Activated T-cell treated with anti-CD3 and anti-CD28 coated beads, Interleukin-2, amount 50 U/mL, for 72 hours (primary cell): ENCODE measurements around the gene CHST7. TPM values are rescaled to one million over a fixed set of nuclear protein-coding genes. Genes with fewer than 3 reads are reported as not detected.
A peak's percentile ranks its signal among the peaks of the same experiment; 100 is the strongest.

Experiments used
- ATAC-seq, 2 donors: fragments of 150-1000 bp; cut with Tn5 transposase; replicated peaks in 1 of 2; 2 replicates each; pipeline ENCODE4 v1.10.0; 2021; ENCODE audit warnings: moderate library complexity in 2 of 2, mild to moderate bottlenecking in 1 of 2
- DNase-seq, 2 donors: peaks; one replicate each; pipeline ENCODE4 v3.0.0; 2021 to 2022; ENCODE audit warnings: mixed read lengths in 1 of 2
- H3K27ac Mint-ChIP-seq: one replicate; pipeline ENCODE4 v1.8.0; 2022; ENCODE audit warnings: mild to moderate bottlenecking, moderate library complexity, mixed read lengths
- H3K27me3 Mint-ChIP-seq: one replicate; pipeline ENCODE4 v1.8.0; 2022; ENCODE audit warnings: low read depth, mixed read lengths
- H3K36me3 Mint-ChIP-seq, 2 donors: one replicate each; pipeline ENCODE4 v1.8.0; 2022; ENCODE audit warnings: mixed read lengths in 2 of 2, mild to moderate bottlenecking in 1 of 2; ENCODE audit not compliant: insufficient read depth in 2 of 2
- H3K4me1 Mint-ChIP-seq: one replicate; pipeline ENCODE4 v1.8.0; 2022; ENCODE audit warnings: low read depth, mixed read lengths
- H3K4me3 Mint-ChIP-seq, 2 donors: one replicate each; pipeline ENCODE4 v1.8.0; 2022; ENCODE audit warnings: mild to moderate bottlenecking in 2 of 2, mixed read lengths in 2 of 2, moderate library complexity in 2 of 2
- H3K9me3 Mint-ChIP-seq, 2 donors: one replicate each; pipeline ENCODE4 v1.8.0; 2022; ENCODE audit warnings: mixed read lengths in 2 of 2
- total RNA-seq, 2 donors: library from RNA; stranded (reverse); gene quantifications; one replicate each; pipeline ENCODE4 v1.2.3, GENCODE V29; 2022

Gene CHST7
- total RNA-seq, 2 donors from 2014 or later: 3.5 to 6.7 TPM

- Mint-ChIP-seq H3K36me3 (peaks cover 2 to 7% of the 10 kb centered on the region in 2 donors), H3K27me3 (peaks cover 26% of the 10 kb centered on the region), H3K4me3 (peak overlapping the region; percentile 22 to 88), H3K4me1 (peaks cover 32% of the 10 kb centered on the region), H3K27ac (peak overlapping the region; percentile 44), H3K9me3 (peaks cover 0 to 3% of the 10 kb centered on the region in 2 donors)
- DNase-seq: no peak
- ATAC-seq: no peak
Observed at GRCh38 chrX:46627062-46627461, 53.5 kb downstream of the CHST7 start.

GRCh38 chrX:46627711-46628419, 54.3 kb downstream of the CHST7 start:
- peaks cover 32% of the 10 kb centered on the region for H3K4me1 Mint-ChIP-seq
- H3K27ac Mint-ChIP-seq: peak overlapping the region; percentile 85

GRCh38 chrX:46628460-46629371, 55.2 kb downstream of the CHST7 start:
- DNase-seq (peak; percentile 37 to 52), ATAC-seq (peak; percentile 88)
- peak overlapping the region; percentile 85 for H3K27ac Mint-ChIP-seq
- H3K27me3 Mint-ChIP-seq: peaks cover 22% of the 10 kb centered on the region
- peak overlapping the region; percentile 63 to 88 for H3K4me3 Mint-ChIP-seq
- H3K4me1 Mint-ChIP-seq: peaks cover 32% of the 10 kb centered on the region
- H3K9me3 Mint-ChIP-seq: peaks cover 0 to 3% of the 10 kb centered on the region in 2 donors
- H3K36me3 Mint-ChIP-seq: peaks cover 2 to 8% of the 10 kb centered on the region in 2 donors

More at GRCh38 chrX:46627711-46628419, 54.3 kb downstream of the CHST7 start:
- no peak for ATAC-seq
- Mint-ChIP-seq H3K27me3 (peaks cover 28% of the 10 kb centered on the region), H3K36me3 (peaks cover 2 to 7% of the 10 kb centered on the region in 2 donors), H3K9me3 (peaks cover 0 to 3% of the 10 kb centered on the region in 2 donors), H3K4me3 (peak overlapping the region; percentile 63 to 88)
- DNase-seq: no peak

- peaks cover 3 to 9% of the 10 kb centered on the region in 2 donors for H3K36me3 Mint-ChIP-seq
Observed at GRCh38 chrX:46630141-46630540, 56.6 kb downstream of the CHST7 start.

DNA sequence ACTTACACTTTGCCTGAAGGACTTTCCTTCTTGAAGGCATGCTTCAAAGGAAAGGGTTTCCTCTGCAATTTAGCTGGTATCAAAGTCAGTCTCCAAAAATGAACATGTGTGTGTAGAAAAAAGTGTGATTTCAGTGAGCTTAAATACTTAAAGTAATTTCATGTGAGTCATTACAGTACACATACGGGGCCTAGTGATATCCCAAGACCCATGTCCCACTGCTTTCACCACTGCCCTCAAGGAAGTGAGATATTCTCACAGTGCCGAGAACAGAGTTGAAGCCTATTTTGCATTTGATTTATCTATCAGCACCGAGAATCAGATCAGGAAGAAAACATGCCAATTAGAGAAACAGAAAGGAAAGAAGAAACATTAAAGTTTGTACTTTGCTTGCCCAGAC, 61.0 kb downstream of the CHST7 start:
- DNase-seq: no peak
- peaks cover 3 to 5% of the 10 kb centered on the region in 2 donors for H3K36me3 Mint-ChIP-seq
- H3K4me1 Mint-ChIP-seq: peaks cover 29% of the 10 kb centered on the region
- H3K9me3 Mint-ChIP-seq: no peaks in the 10 kb centered on the region
- H3K27me3 Mint-ChIP-seq: peaks cover 22% of the 10 kb centered on the region
- peak; percentile 49 to 52 for ATAC-seq
- peak overlapping the region; percentile 18 to 82 for H3K4me3 Mint-ChIP-seq
- H3K27ac Mint-ChIP-seq: peak overlapping the region; percentile 87

More at GRCh38 chrX:46630141-46630540, 56.6 kb downstream of the CHST7 start:
- Mint-ChIP-seq H3K27me3 (peaks cover 22% of the 10 kb centered on the region), H3K4me3 (no peak overlapping the region), H3K4me1 (peaks cover 40% of the 10 kb centered on the region), H3K9me3 (peaks cover 0 to 3% of the 10 kb centered on the region in 2 donors), H3K27ac (no peak overlapping the region)
- DNase-seq (no peak), ATAC-seq (no peak)

- Mint-ChIP-seq H3K27ac (peak overlapping the region; percentile 87), H3K4me3 (peak overlapping the region; percentile 18 to 82), H3K4me1 (peaks cover 29% of the 10 kb centered on the region), H3K27me3 (peaks cover 22% of the 10 kb centered on the region), H3K36me3 (peaks cover 3 to 5% of the 10 kb centered on the region in 2 donors), H3K9me3 (no peaks in the 10 kb centered on the region)
- ATAC-seq (peak; percentile 42 to 60), DNase-seq (no peak)
Observed at GRCh38 chrX:46635186-46635585, 61.6 kb downstream of the CHST7 start.

- peaks cover 29% of the 10 kb centered on the region for H3K4me1 Mint-ChIP-seq
- no peak for DNase-seq
- H3K4me3 Mint-ChIP-seq: no peak overlapping the region
Observed at GRCh38 chrX:46636223-46636622, 62.7 kb downstream of the CHST7 start.

GRCh38 chrX:46637938-46638337, 64.4 kb downstream of the CHST7 start:
- ATAC-seq (peak; percentile 76 to 88), DNase-seq (peak; percentile 23 to 27)
- Mint-ChIP-seq H3K4me1 (peaks cover 35% of the 10 kb centered on the region), H3K4me3 (no peak overlapping the region), H3K27me3 (peaks cover 17% of the 10 kb centered on the region), H3K9me3 (no peaks in the 10 kb centered on the region), H3K36me3 (peaks cover 3 to 5% of the 10 kb centered on the region in 2 donors), H3K27ac (no peak overlapping the region)

More at GRCh38 chrX:46636223-46636622, 62.7 kb downstream of the CHST7 start:
- peaks cover 3 to 5% of the 10 kb centered on the region in 2 donors for H3K36me3 Mint-ChIP-seq
- H3K27me3 Mint-ChIP-seq: peaks cover 22% of the 10 kb centered on the region
- H3K27ac Mint-ChIP-seq: no peak overlapping the region
- H3K9me3 Mint-ChIP-seq: no peaks in the 10 kb centered on the region
- no peak for ATAC-seq

DNA sequence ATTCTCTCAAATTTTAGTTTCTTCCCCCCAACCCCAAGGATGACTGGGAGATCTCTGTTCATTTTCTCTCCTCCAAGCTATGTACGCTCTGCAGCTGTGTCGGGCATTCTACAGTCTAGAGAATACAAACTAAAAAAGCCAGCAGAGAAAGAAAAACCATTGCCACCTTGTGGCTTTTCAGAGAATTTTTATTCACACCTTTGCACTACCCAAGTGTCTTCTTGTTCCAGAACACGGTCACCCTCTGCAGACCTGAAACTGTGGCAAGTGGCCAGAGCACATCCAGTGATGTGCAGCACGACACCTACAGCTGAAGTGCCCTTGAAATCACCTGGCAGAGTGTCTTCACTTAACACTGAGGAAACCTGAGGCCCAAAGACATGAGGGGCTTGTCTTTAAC, 68.6 kb downstream of the CHST7 start:
- peaks cover 16% of the 10 kb centered on the region for H3K4me1 Mint-ChIP-seq
- ATAC-seq (peak; percentile 60 to 76), DNase-seq (peak in 1 of 2 donors; percentile 15)
- no peak overlapping the region for H3K4me3 Mint-ChIP-seq
- no peaks in the 10 kb centered on the region for H3K36me3 Mint-ChIP-seq
- H3K9me3 Mint-ChIP-seq: no peaks in the 10 kb centered on the region
- H3K27me3 Mint-ChIP-seq: peaks cover 14% of the 10 kb centered on the region
- H3K27ac Mint-ChIP-seq: no peak overlapping the region

- Mint-ChIP-seq H3K4me3 (no peak overlapping the region), H3K27ac (no peak overlapping the region), H3K27me3 (peaks cover 17% of the 10 kb centered on the region), H3K9me3 (no peaks in the 10 kb centered on the region), H3K4me1 (peaks cover 6% of the 10 kb centered on the region), H3K36me3 (peaks cover 0 to 2% of the 10 kb centered on the region in 2 donors)
- no peak for DNase-seq
- no peak for ATAC-seq
Observed at GRCh38 chrX:46643636-46644035, 70.1 kb downstream of the CHST7 start.

DNA sequence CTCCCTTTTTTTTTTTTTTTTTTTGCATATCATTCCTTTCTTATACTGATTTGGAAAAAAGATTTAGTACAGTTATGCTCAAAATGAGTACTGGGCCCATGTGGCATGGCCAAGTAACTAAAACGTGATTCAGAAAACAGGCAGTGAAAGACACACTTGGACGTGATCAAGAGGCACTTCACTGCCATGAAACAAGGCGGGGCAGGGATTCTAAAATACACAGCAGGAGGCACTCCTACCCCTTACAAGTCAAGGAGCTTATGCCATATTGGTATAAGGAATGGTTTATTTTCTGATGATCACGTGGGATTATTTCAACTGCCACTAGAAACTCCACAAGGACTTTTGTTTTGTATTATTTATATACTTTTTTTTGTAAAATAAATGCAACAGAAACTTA, 72.0 kb downstream of the CHST7 start:
- Mint-ChIP-seq H3K9me3 (no peaks in the 10 kb centered on the region), H3K27me3 (peaks cover 15% of the 10 kb centered on the region), H3K27ac (peak overlapping the region; percentile 25), H3K36me3 (peaks cover 0 to 2% of the 10 kb centered on the region in 2 donors), H3K4me3 (no peak overlapping the region), H3K4me1 (peaks cover 6% of the 10 kb centered on the region)
- DNase-seq (no peak), ATAC-seq (no peak)

GRCh38 chrX:46647251-46647650, 73.7 kb downstream of the CHST7 start:
- Mint-ChIP-seq H3K27ac (no peak overlapping the region), H3K4me3 (no peak overlapping the region), H3K9me3 (no peaks in the 10 kb centered on the region), H3K4me1 (peaks cover under 1% of the 10 kb centered on the region), H3K36me3 (peaks cover 2% of the 10 kb centered on the region in 2 donors), H3K27me3 (peaks cover 15% of the 10 kb centered on the region)
- ATAC-seq (no peak), DNase-seq (no peak)
